HG02571 (cell line): ENCODE measurements around the gene RSPO4.

ENCODE experiments used
- ATAC-seq: cut with Tn5 transposase; IDR thresholded peaks from one replicate; pipeline ENCODE4 v1.9.1; 2021; ENCODE audit warnings: mild to moderate bottlenecking, moderate library complexity; ENCODE audit not compliant: unreplicated experiment

RSPO4 gene

GRCh38 chr20:911882-912600 lies 90.1 kb downstream of the RSPO4 start:
- ATAC-seq = no peak

- no peak for ATAC-seq
Observed at GRCh38 chr20:910870-911770, 91.0 kb downstream of the RSPO4 start.

GRCh38 chr20:910132-910869 lies 91.8 kb downstream of the RSPO4 start:
- ATAC-seq = no peak

- ATAC-seq = no peak
Observed at GRCh38 chr20:909641-910040, 92.5 kb downstream of the RSPO4 start.
